GM21526 (cell line): ENCODE measurements around the gene MDFIC.
A peak's percentile ranks its signal among the peaks of the same experiment; 100 is the strongest.

Experiments
- ATAC-seq: cut with Tn5 transposase; IDR thresholded peaks from one replicate; pipeline ENCODE4 v1.9.1; 2021; ENCODE audit warnings: moderate library complexity; ENCODE audit not compliant: unreplicated experiment, low FRiP score

The MDFIC gene

DNA sequence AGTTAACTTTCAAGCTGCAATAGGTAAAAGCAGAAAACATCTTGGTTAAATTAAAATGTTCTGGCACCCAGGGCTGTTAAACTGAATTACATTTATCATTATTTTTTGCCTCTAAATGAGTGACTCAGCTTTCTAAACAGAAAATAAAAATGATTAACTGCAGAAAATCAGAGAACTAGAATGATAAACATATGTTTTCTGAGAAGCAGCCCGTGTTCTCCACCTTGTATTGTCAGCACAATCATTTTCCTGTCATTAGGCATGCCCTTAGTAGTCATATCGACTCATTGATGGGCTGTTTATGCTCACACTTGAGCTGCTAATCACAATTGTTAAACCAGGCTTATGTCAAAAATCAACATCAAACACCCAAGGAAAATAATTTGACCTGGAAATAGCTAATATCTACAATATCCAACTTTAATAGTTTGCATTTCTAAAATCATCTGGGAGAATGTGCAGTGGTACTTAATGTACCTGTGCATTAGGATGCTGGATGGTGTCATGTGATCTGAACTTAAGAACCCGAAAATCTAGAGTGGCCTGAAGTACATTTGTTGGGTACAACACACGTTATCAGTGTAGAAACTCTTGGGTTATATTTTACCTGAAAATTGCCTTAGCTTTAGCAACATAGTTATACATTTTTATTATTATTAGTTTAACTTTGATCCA is 2.3 kb downstream of the MDFIC start:
- peak; percentile 29 for ATAC-seq

DNA sequence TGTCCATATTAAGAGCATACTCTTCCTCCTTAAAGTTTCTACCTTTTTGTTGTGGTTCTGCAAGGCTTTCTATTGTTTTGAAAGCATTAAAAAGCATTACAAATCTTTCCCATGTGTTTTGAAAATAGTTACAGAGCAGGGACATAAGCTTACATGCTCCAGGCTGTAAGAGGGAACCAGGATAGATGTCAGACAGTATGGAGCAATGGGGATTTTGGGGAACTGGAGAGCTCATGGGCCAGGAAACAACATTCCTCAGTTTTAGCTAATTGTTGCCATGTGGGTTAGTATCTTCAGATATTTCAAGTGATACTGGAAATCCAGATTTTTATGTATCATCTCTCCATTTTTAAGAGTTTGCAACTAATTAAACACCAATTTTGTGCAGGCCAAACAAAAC is 3.5 kb downstream of the MDFIC start:
- no peak for ATAC-seq

DNA sequence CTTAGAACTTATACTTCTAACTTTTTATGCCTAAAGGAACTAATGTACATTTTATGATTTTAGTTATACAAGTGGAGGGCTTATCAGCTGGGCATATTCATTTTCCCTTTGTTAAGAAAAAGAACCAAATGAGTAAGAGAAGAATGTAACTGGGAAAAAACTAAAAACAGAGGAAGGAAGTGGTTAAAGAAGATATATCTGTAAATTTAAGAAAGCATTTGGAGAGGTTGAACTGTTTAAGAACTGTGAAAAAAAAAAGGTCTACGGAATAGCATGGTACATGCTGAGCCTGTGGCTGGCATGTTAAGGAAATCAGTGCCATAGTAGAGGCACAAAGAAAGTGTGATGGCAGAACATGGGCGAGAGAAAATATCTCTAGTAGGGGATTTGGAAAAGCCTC is 6.2 kb downstream of the MDFIC start:
- no peak for ATAC-seq

DNA sequence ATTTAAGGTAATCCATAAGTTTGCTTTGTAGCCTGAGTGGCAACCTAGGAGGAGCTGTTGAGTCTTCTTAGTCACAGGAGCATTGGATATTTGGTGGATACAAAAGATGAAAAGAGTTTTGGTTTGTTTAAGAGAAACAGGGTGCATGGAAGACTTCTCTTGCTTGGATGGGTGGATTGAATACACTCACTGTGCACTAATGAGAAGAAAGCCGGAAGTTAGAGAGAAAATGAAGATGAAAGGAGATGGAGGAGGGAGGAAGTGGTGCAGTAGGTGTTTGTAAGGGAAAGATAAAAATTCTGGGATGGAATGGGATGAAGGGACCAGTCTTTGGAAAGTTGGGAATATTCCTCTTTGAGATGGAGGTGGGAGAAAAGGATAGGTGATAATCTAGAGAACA is 7.7 kb downstream of the MDFIC start:
- ATAC-seq = no peak

DNA sequence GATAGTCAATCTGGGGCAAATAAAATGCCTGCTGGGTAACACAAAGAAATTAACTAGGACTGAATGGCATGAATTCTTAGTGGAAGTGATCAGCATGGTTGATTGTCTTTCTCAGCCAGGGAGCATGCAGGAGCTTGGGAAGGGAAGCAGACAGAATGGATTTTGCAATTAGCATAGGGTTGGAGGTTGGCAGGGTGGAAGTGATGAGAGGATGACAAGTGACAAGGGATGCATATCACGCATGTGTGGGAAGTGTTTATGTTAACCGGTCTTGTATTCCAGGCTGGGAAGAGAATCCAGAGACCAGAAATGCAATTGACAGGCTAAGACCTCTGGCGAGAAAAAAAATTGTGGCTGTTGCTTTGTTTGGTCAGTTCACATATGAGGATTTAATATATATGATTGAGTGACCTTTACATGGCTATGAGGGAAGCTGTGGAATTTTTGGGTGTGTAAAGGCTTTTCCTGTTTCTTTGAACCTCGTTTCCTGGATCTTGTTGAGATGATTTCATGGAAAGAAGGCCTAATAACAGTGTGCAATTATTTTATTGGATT is 8.3 kb downstream of the MDFIC start:
- no peak for ATAC-seq

DNA sequence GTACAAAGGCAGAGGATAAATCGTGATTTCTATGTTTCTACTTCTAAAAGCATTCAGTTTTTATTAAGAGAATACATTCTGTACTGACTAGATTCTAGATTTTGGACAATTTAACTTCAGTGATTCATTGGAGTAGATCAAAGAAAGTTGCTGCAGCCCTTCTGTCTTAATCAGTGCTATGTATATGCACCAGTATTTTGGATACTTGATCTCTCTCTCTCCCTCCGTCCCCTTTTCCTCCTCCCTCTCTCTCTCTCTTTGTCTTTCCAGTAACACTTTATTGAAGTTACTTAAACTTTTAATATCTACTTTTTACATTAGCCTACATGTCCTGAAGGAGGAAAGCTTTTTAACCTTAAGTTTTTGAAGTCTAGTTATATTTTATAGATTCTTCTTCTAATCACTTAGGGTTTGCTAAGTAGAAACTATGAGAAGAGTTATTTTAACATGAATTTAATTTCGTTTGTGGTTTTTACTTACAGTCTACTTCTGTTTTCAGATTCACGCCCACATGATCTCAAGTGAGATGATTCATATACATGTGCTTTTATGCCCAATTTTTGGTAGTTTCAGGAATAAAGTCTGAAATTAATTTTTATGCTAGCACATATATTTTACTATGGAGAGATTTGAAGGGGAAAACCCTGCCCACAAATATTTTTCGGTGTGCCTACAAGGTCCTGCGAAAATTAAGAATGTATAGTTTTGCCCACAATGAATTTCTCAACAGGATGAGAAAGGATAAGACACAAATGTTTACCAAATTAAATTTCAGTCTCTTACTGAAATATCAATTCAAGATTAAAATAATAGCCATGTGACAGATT is 9.1 kb downstream of the MDFIC start:
- ATAC-seq = peak; percentile 47

DNA sequence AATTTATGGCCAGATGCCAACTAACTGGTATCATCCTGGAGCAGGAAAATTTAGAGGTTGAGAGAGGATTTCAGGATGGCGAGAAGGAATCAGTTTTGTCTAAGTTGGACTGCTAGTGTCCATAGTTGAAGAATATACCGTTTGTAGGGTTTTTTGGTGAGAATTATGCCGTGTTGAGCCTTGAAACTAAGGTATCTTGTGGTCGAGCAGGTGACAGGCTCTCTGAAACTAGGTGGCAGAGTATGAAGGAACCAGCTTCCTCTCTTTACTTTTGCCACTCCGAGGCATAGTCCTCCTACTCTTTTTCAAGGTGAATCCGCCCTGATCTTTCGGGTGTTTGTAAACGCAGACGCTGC is 9.7 kb downstream of the MDFIC start:
- peak; percentile 74 for ATAC-seq

DNA sequence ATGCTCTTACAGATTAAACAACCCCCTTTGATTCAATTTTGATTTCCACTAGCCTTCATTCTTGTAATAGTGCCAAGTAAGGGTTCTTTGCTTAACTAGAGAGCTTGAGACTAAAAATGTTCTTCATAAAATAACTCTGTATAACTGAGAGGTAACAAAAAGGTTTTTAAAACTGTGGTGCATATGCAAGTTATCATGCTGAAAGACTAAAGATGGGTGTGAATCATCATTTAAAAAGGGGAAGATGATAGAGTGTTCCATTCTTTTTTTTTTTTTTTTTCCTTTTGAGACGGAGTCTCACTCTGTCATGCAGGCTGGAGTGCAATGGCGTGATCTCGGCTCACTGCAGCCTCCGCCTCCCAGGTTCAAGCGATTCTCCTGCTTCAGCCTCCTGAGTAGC is 11.1 kb downstream of the MDFIC start:
- ATAC-seq = no peak

DNA sequence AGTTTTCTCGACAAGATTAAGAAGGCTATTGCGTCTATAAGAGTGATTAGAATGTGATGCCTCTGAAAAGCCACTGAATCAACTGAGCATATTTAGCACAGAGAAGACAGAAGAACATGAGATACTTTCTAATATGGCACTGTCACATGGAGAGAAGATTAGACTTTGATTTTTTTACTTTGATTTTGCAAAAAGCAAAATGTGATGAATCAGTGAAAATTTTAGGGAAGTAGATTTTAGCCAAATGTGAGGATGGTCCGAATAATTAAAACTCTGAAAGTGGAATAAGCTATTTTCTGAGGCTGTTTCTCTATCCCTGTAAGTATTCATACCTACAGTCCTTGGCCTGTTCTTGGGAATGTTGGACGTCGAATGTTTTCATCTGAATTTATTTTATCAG is 11.8 kb downstream of the MDFIC start:
- ATAC-seq = no peak

DNA sequence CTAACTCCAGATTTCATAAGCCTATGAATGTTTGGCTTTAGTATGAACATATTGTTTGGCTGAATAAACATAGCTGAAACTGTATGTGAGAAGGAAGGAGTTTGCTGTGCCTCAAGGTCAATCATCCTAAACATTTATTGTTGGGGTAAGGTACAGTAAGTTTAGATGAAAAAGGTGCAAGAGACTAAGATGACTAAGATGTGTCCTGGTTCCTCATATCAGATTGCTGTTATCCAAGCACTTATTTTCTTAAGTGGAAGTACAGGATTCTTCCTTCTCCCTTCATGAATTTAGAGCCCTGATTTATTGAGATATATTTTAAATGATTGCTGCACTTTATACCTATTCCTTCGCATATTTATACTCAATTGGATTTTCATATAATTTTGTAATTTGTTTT is 12.2 kb downstream of the MDFIC start:
- no peak for ATAC-seq

DNA sequence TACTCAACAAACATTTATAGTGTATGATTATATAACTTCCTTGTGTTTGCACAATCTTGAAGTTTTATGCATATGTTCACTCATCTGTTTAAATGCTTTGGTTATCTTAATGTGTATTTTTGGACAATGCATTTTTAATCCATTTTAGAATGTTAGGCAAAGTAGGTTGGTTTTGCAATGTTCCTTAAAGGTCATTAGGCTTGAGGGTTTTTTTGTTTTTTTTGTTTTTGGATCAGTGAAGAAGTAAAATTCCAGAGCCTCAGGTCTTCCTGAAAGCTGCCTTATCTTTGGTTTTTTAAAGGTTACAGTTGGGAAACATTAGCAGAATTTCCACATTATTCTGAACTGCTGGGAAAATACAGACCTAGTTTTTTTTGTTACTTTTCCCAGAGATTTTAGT is 12.8 kb downstream of the MDFIC start:
- no peak for ATAC-seq

DNA sequence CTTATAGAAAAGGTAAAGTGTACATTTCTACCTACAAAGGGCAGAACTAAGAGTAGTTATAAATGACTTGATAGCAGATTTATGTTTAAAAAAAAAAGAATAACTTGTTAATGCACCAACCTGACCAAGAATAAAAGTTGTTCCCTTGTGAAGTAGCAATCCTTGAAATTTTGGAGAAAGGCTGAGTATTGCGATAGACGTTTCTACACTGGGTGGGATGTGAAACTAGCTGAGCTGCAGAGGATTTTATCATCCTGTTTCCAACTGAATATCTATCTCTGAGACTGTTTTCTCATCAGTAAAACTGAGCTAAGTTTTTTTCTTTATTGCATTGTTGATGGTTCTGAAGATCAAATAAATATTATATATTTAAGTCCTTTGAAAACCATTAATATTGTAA is 14.6 kb downstream of the MDFIC start:
- ATAC-seq = no peak

DNA sequence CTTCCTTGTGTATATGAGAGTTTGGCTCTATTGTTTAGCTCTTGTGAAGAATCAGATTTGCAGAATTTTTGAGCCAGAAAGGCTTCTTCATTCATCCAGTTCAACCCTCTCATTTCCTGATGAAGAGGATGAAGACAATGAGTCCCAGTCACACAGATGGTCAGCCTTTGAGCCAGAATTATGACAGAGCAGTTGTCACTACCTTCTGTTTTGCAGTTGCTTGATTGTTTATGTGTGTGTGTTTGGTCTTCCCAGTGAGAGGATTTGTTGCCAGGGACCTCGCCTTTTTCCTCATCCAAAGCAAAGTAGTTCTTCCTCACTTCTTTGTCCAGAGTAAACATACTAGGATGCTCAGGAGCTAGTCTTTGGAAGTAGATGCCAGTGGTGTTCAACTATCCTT is 15.6 kb downstream of the MDFIC start:
- ATAC-seq = no peak

DNA sequence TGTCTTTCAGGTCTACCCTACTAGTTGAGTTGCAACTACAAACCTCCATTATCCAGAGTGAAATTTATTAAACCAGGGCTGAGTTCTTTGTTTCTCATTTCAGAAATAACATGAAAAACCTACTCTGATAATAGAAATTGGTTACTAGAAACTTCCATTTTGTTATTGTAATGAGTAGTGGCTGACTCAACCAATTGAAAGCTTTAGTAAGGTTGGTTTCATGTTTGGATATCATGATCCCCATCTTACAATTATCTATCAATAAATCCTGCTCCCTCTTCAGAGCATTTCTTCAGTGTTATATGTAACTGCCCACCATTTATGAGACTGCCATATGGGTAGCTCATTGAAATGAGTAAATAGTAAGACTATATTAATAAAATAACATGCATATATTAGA is 16.9 kb downstream of the MDFIC start:
- no peak for ATAC-seq

DNA sequence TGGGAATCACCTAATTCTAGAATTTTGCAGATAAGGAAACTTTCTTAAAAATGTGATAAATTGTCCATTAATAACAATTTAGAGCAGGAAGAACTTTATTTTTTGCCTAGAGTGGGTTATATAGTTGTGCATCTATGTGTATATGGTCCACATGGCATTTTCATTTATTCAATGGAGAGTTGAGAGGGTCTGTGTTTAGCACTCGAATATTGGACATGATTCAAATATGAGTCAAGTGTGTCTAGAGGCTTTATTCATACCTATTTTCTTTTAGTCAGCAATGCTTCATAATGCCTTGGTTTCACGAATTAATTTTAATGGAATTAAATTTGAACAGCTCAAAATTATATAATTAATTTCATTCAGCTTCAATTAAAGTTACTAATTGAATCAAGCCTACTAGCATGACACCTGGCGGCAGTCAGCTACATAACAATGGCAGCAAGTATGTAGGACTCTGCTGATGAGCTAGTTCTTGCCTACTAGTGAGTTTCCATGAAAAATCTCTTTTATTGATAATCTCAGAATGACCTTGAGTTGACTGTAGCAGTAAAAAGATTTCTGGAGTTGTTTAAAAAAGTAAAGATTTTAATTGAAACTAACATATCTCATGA is 17.7 kb downstream of the MDFIC start:
- no peak for ATAC-seq

DNA sequence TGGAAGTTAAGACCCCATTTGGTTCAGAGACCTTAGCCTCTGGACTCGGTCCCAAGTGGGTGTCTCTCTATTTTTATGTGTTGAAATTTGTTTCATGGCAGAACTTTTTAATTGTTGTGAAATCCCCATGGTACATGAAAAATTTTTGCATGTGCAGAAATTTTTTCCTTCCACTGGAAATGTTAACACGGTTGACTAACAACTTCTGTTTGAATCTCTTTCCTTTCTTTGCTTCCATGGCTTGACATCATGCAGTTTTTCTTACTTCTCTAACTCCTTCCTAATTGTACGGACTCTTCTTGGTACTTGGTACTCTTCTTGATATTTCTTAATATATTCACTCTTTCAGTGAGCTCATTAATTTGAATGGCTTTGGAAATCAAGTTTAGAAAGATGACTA is 18.3 kb downstream of the MDFIC start:
- no peak for ATAC-seq

DNA sequence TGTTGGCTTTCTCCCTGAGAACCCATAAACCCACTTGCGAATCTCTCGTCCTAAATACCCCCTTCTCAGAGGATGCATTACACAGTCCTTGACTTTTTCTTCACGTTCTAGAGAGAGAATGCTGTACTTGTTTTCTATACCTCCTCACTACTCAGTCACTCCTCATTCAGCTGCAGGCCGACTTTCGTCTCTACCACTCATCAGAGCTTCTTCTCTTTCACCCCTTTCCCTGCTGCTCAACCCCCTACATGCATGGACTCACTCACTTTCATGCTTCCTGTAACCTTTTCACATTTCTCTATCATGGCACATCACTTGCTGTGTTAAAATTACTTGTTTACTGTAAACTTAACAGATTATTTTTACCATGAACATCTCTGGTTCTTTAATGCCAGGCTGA is 19.8 kb downstream of the MDFIC start:
- ATAC-seq = peak; percentile 63

DNA sequence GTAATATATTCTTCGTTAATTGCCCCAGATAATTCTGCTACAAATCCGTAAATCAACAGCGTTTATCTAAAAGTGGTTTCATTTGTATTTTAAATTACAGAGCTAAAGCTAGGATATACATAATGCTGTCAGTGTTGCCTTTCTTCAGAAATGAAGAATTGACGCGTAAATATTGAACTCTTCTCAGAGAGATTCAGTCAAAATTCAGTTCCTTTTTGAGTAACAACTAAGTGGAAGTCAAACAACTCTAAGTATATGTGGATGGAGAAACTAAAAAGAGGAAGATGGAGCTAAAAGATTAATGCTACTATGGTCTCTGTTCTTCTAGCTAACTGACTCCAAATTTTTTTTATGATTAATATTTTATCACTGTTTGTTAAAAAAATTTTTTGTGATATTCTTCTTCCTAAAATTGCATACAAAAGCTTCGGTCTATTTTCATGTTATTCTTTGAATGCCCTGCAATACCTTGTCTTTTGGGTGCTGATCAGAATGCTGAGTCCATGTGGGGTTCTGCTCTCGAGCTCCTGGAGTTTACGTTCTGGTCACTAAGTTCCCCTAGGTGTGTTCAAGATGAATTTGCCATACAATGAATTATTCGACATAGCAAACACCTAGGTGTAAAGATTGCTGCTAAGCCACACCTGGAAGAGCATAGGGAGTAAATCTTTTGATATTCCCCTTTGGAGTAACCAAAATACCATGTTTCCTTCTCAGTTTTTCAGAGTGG is 20.7 kb downstream of the MDFIC start:
- peak; percentile 51 for ATAC-seq

DNA sequence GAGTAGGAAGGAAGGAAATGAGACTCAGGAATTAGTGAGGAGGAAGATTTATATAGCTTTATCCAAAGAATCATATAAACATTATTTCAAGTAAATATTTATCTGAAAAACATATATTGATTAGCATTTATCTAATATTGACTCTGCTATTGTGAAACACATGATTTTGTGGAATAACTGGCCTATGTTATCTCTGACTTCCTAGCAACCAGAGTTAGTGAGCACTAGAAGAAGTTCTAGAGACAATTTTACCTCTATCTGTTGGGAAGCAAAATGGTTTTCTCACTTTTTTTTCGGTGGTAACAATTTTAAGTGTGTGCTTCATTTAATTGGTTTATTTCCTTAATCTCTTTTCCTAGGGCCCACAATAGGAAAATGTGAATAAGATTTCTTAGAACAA is 21.6 kb downstream of the MDFIC start:
- ATAC-seq = no peak

DNA sequence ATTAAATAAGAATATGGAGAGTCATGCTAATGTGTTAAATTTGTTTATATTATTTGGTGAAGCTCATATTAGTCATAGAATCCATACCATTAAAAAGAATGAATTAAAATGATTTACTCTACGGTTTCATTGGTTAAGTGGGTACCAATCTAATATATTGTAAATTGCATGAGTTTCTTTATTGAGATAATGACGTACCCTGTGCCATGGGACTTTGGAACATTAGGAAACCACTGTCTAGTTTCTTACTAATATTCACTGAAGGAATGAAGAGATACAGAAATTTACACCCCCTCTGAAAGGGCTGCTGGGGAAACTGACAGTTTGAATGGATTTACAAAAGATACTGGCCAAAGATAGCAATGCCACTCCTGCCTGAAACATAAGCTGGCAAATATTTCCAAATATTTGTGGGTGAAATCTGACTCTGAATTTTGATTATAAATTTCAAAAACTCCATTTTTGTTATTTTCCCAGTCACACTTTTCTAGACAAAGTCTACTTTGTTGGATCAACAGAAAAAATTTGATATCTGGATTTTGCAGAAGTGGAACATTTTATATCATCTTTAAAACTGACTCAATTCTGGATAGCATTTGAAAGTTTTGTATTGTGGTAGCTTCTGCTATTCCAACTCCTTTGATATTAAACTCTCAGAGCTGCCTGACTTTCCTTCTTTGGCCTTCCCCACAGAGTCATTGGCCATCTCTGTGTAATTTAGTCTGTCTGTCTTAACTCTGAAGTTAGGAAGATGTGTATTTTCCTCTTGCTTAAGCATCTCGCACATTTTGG is 22.3 kb downstream of the MDFIC start:
- ATAC-seq = no peak
